Calu3 (cell line): ENCODE measurements around the gene KCNA10. TPM values are rescaled to one million over a fixed set of nuclear protein-coding genes. Genes with fewer than 3 reads are reported as not detected.

Experiments used
- BruUV-seq: library from RNA; stranded (reverse); fragments of 400-500 nt; replicated peaks from 2 replicates; lab custom pipeline; 2021; lab: Mats Ljungman, UMichigan
- CTCF ChIA-PET: fragments of 300-600 bp; sonication (Branson Sonifier 250); formaldehyde crosslinking; loops from one replicate; lab custom pipeline; 2022; ENCODE audit warnings: antibody characterized with exemption; lab: Charles Lee
- DNase-seq: peaks from one replicate; pipeline ENCODE4 v3.0.0; 2022
- H3K27ac Mint-ChIP-seq: one replicate; pipeline ENCODE4 v1.8.0; 2022; ENCODE audit warnings: mixed read lengths; ENCODE audit not compliant: unreplicated experiment
- H3K27me3 Mint-ChIP-seq: one replicate; pipeline ENCODE4 v1.8.0; 2022; ENCODE audit warnings: mixed read lengths; ENCODE audit not compliant: unreplicated experiment
- H3K36me3 Mint-ChIP-seq: one replicate; pipeline ENCODE4 v1.8.0; 2022; ENCODE audit warnings: mild to moderate bottlenecking, moderate library complexity, mixed read lengths; ENCODE audit not compliant: insufficient read depth, unreplicated experiment
- H3K4me1 Mint-ChIP-seq: one replicate; pipeline ENCODE4 v1.8.0; 2022; ENCODE audit warnings: mild to moderate bottlenecking, low read depth, mixed read lengths; ENCODE audit not compliant: unreplicated experiment
- H3K4me3 Mint-ChIP-seq: one replicate; pipeline ENCODE4 v1.8.0; 2022; ENCODE audit warnings: mild to moderate bottlenecking, low read depth, moderate library complexity, mixed read lengths; ENCODE audit not compliant: unreplicated experiment
- H3K9me3 Mint-ChIP-seq: one replicate; pipeline ENCODE4 v1.8.0; 2022; ENCODE audit warnings: low read depth, mixed read lengths; ENCODE audit not compliant: unreplicated experiment
- CTCF ChIP-seq: fragments of 200-600 bp; IDR thresholded peaks from one replicate; pipeline ENCODE4 v1.8.0; 2022; ENCODE audit warnings: antibody characterized with exemption; ENCODE audit not compliant: unreplicated experiment
- intact Hi-C: fragments of 100-400 bp; cut with micrococcal nuclease; formaldehyde crosslinking; loops from one replicate; pipeline ENCODE4 v1.10.0; 2022; ENCODE audit not compliant: unreplicated experiment
- total RNA-seq: library from RNA; stranded (reverse); gene quantifications from 2 replicates; pipeline ENCODE4 v1.2.3, GENCODE V29; 2022

The KCNA10 gene
- total RNA-seq, 1 experiment from 2014 or later: not detected

GRCh38 chr1:110495926-110496600 lies 22.9 kb downstream of the KCNA10 start:
- Mint-ChIP-seq H3K9me3 (no peaks in the 10 kb centered on the region), H3K4me1 (no peaks in the 10 kb centered on the region), H3K27ac (no peak overlapping the region), H3K27me3 (peaks cover 36% of the 10 kb centered on the region), H3K4me3 (no peak overlapping the region), H3K36me3 (no peaks in the 10 kb centered on the region)
- CTCF ChIA-PET: interaction anchor here (0.5 to 2.3 kb wide), 21 partner anchors 9 to 1075 kb away, joined by 3 to 20 read pairs (median 4); partner anchors contain the start of gene RBM15
- DNase-seq: peak; percentile 79
- peak; percentile 79 for TF ChIP-seq CTCF
- no TSS peak for BruUV-seq
- intact Hi-C loops: loop anchor here (1.0 to 2.0 kb wide), 3 partner anchors 31 to 293 kb away; no protein-coding TSS in a partner anchor

DNA sequence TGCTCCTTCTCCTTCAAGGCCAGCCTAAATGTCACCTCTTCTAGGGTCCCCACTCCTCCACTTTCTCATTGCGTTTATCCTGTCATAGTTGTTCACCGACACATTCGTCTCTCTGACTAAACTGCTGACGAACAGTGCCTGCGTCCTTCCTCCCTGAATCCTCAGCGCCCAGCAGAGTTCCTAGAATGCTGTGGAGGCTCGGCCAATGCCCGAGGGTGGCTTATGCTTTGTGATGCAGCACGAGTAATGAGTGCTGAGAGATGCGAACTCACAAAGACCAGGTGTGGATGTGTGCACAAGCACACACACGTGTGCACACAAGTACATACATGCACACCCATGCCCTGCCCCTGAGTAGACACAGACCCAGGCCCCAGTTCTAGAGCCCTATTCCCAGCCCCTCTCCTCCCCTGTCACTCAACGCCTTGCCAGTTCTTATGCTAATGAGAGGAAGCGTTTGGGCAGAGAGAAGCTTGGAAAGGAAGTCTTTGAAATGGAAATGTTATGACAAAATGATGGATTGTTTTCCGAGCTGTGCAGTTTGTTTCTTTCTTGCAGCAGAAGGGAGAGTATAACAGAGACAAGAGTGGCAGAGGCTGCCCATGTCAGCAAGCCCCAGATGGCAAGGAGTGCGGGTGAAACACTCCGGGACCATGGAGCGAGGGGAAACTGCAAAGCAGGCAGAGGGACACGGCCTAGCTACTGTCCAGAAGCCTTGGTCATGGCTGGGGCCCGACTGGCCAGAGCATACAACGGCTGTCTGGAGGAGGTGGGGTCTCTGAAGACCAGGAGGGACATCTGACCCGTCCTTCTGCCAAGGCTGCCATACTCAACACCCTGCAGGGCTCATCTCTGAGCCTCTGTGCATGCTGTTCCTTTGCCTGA lies 24.2 kb downstream of the KCNA10 start:
- H3K4me3 Mint-ChIP-seq: no peak overlapping the region
- CTCF ChIA-PET: interaction anchor here (0.8 to 2.3 kb wide), 6 partner anchors 8 to 84 kb away, joined by 3 to 20 read pairs (median 11); no protein-coding TSS in a partner anchor
- H3K27ac Mint-ChIP-seq: no peak overlapping the region
- no peak for TF ChIP-seq CTCF
- BruUV-seq: no TSS peak
- peaks cover 27% of the 10 kb centered on the region for H3K27me3 Mint-ChIP-seq
- no peaks in the 10 kb centered on the region for H3K36me3 Mint-ChIP-seq
- DNase-seq: no peak
- no peaks in the 10 kb centered on the region for H3K4me1 Mint-ChIP-seq
- H3K9me3 Mint-ChIP-seq: no peaks in the 10 kb centered on the region
- intact Hi-C loops: no loop called here

- BruUV-seq: no TSS peak
- intact Hi-C loops: no loop called here
- no peak for TF ChIP-seq CTCF
- Mint-ChIP-seq H3K4me1 (no peaks in the 10 kb centered on the region), H3K27me3 (peaks cover 20% of the 10 kb centered on the region), H3K36me3 (no peaks in the 10 kb centered on the region), H3K27ac (no peak overlapping the region), H3K9me3 (no peaks in the 10 kb centered on the region), H3K4me3 (no peak overlapping the region)
- DNase-seq: no peak
- CTCF ChIA-PET: no interaction called here
Measured at GRCh38 chr1:110494036-110494435, 24.9 kb downstream of the KCNA10 start.

- BruUV-seq: no TSS peak
- CTCF ChIA-PET: no interaction called here
- TF ChIP-seq CTCF: no peak
Measured at GRCh38 chr1:110493059-110493699, 25.8 kb downstream of the KCNA10 start.

More at GRCh38 chr1:110493059-110493699, 25.8 kb downstream of the KCNA10 start:
- no peak for DNase-seq
- Mint-ChIP-seq H3K27ac (no peak overlapping the region), H3K27me3 (peaks cover 11% of the 10 kb centered on the region), H3K4me3 (no peak overlapping the region), H3K9me3 (no peaks in the 10 kb centered on the region), H3K4me1 (peaks cover under 1% of the 10 kb centered on the region), H3K36me3 (no peaks in the 10 kb centered on the region)
- intact Hi-C loops: no loop called here
